Measurements from ENCODE around the gene NELFB.

NELFB gene

DNA sequence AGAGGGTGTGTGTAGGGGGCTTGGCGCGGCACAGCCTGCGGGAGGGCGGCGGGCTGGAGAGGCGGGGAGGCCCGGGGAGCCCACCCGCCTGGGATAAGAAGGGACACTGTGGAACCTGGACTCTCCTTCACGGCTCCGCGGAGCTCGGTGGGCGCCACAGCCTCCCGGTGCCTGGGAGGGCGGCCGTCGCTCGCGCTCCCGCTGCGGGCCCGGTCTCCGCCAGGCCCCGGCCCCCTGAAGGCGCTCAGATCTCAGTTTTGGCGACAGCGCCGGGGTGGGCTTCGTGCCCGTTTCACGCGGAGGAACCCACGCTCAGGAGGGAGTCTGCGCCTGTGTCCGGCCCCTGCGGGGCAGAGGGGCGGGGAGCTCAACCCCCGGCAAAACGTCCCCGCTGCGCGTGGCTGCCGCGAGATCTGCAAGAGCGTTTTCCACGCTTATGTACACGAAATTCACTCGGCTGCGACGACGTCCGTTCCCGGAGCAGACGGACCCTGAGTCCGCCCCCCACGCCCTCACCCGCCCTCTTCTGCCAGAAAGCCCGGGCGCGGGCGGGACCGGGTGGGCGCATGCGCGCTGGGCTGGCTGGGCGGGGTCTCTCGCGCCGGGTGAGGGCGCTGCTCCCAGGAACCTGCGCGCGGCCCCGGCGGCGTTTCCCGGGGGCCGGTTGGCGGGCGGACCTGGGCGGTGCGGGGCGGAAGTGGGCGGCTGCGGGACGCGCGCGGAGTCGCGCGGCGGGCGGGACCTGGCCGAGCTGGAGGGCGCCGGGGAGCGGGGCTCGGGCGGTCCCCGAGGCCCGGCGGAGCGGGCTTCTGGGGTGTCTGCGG, at the start of gene NELFB:
TSS of gene NELFB (plus strand) at position 704 of the 824 bp plus-strand sequence.
- DNase-seq, result peak; percentile 99

DNA sequence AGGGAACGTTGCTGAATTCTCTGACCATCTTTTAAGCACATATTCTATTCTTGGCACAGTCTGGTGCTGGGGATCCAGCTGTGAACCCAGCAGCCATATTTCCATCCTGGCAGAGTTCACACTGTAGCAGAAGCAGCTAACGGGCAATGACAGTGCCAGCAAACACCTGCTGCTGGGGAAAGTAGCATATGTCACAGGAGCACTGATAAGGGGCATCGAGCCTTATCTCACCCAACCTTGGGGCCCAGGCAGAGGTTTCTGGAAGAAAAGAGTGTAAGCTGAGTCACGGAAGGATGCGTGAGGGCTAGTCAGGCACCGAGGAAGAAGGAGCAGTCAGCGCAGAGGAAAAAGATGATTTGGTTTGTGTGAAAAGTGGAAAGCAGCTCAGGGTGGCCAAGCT, 48.5 kb upstream of the NELFB start:
- no peak for DNase-seq

DNA sequence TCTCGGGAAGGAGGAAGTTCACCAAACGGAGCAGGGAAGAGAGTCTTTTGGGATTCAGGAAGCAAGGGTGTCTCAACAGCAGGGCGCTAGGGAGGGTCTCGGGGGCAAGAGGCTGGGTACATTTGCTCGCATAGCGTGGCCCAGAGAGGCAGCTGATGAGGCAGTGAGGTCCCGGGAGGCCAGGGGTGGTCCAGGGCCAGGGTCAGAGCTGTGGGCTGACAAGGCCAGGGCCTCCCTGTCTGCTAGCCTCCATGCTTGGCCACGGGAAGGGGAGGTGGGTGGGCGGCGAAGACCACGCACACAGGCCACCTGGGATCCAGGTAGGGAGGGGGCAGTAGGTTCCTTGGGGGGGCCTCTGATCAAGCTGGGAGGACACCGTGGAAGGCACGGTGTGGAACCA, 43.6 kb upstream of the NELFB start:
- no peak for DNase-seq

DNA sequence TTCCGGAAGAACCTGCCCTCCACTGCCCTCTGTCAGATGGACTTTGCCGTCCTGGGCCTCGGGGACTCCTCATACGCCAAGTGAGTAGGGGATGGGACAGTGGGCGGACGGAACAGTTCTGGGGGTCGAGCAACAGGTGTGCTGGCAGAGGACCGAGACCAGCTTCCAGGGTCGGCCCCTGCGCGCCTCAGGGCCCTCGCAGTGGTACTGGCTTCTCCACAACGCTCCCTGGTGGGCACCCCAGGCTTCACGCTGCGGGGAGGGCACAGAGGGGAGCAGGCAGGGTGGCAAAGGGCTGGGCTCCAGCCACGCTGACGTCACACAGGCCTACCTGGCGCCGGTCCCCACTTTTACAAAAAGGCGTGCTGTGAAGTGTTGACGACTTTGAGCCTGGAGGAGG, 42.6 kb upstream of the NELFB start:
- no peak for DNase-seq

DNA sequence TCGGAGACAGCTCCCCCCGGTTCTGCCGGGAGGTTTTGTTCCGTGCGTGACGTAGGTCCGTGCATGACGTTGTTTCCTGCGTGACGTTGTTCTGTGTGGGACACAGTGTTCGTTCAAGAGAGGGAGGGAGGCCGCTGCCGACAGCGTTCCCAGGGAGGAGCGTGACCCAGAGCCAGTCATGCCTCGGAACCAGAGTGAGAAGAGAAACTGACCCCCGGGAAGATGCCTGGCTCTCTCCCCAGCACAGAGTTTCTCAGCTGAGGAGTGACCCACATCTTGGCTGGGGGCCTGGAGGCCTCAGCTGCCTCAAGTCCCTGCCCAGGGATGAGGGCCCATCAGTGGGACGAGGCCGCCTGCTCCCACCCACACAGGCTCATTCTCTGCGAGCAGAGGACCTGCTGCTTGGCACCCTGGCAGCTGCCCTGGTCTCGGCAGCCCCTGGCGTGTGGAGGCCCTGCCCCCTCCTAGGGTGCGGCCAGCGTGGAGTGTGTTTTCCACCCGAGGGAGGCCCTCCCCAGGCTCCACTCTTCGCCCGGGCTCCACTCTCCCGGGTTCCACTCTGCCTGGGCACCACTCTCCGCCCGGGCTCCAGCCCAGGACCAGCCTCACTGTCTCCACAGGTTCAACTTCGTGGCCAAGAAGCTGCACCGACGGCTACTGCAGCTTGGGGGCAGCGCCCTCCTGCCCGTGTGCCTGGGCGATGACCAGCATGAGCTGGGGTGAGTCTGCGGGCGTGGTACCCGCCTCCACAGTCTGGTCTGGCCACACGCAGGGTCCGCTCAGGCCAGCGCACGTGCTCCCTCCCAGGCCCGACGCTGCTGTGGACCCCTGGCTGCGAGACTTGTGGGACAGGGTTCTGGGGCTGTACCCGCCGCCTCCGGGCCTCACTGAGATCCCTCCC, 41.7 kb upstream of the NELFB start:
- DNase-seq, result no peak

DNA sequence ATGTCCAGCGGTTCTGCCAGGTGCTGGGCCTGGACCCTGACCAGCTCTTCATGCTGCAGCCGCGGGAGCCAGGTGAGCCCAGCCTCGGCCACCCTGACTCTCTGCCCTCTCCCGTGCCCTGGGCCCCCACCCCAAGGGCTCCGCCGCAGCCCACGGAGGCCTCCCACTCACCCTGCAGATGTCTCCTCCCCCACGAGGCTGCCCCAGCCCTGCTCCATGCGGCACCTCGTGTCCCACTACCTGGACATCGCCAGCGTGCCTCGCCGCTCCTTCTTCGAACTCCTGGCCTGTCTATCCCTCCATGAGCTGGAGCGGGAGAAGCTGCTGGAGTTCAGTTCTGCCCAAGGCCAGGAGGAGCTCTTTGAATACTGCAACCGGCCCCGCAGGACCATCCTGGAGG, 40.5 kb upstream of the NELFB start:
- no peak for DNase-seq

DNA sequence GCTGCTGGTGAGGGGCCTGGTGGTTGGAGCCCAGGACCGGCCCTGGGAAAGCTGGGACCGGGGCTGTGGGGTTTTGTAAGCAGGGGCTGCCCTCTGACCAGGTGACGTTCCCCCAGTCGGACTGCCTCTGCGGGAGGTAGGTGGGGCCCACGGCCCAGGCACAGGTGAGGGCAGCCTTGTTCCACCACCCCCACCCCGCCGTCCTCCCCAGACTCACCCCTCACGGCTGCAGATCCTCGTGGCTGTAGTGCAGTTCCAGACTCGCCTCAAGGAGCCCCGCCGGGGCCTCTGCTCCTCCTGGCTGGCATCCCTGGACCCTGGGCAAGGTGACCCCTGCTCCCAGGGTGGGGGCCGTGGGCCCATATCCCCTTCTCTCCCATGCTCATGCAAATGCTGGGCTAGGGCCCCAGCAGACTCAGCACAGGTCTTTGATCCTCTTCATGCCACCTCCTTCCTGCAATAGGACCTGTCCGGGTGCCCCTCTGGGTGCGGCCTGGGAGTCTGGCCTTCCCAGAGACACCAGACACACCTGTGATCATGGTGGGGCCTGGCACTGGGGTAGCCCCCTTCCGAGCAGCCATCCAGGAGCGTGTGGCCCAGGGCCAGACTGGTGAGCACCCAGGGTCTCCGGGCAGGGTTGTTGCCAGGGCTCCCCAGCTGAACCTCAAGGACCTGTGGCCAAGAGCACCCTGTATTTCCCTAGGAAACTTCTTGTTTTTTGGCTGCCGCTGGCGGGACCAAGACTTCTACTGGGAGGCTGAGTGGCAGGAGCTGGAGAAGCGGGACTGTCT, 39.7 kb upstream of the NELFB start:
- no peak for DNase-seq

DNA sequence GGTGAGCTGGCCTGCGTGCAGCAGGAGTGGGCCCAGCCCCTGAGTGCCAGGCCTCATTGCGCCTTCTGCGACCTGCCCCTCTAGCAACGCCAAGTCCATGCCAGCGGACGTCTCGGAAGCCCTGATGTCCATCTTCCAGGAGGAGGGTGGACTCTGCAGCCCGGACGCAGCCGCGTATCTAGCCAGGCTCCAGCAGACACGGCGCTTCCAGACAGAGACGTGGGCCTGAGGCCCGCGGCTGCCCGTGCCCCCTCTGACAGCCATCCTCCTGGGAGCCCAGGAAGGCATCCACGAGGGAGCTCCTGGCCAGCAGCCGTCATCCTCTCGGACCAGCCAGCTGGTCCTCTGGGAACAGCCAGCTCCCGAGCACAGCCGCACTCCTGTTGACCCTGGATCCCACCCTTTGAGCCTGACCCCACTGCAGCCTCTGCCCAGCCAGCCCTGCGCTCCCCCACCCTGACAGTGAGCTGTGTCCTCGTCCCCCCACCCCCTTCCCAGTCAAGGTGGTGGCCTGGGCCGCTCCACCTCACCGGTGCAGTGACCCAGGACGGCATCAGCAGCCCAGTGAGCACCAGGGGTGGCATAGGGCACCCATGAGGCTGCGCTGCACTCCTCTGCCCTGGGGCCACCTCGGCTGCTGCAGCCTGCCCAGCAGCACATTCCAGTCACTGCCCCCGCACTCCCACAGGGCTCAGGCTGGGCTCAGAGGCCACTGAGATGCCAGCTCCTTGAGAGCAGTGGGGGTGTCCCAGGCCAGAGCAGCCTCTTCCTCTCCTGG, 38.8 kb upstream of the NELFB start:
- no peak for DNase-seq

DNA sequence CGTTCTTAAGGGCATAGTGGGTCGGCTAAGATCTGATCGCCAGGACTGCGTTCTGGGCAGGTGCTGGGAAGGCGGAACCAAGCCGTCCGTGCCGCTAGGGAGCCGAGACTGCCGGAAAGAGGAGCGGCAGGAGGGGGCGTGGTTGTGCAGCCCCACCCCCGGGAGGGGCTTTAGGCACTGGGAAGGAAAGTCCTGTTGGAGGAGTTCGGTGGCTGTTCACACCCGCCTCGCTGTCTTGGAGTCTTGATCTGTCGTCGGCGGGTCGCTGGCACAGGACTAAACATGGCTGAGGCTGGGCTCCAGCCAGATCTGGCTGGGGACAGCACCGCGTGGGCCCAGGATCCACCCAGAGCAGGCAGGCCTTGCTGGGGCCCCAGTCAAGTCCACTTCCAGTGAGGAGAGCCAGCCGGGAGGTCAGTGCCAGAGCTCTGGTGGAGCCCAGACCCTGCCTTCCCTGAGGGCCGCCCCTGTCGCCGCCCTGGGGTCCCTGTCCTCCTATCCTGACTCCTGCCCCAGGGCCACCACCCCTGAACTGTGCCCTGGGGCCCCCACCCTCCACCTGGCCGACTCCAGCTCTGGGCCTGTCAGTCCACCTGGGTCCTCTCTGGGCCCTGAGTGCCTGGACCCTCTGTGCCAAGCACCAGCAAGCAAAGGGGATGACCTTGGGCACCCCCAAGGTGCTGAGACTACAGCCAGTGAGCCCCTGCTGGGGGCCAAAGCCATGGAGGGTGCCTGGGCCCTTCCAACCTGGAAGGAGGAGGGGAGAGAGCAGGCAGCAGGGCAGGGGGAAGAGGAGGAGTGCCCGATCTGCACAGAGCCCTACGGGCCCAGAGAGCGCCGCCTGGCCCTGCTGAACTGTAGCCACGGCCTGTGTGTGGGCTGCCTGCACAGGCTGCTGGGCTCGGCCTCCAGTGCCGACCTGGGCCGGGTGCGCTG, 37.6 kb upstream of the NELFB start:
- no peak for DNase-seq

DNA sequence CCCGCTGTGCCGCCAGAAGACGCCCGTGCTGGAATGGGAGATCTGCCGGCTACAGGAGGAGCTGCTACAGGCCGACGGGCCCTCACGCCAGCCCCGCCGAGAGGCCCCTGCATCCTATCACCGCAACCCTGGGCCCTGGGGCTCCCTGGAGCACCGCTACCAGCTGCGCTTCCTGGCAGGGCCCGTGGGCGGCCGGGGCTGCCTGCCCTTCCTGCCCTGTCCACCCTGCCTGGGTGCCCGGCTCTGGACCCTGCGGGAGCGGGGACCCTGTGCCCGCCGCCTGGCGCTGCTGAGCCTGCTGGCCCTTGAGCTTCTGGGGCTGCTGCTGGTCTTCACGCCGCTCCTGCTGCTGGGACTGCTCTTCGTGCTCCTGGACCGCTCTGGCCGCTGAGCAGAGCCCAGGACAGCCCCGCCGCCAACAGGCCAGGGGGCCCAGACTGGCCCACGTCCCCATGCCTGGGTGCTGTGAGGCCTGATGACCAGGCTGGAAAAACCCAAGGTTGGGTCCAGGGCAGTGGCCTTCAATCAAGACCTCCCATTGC, 36.8 kb upstream of the NELFB start:
- no peak for DNase-seq

DNA sequence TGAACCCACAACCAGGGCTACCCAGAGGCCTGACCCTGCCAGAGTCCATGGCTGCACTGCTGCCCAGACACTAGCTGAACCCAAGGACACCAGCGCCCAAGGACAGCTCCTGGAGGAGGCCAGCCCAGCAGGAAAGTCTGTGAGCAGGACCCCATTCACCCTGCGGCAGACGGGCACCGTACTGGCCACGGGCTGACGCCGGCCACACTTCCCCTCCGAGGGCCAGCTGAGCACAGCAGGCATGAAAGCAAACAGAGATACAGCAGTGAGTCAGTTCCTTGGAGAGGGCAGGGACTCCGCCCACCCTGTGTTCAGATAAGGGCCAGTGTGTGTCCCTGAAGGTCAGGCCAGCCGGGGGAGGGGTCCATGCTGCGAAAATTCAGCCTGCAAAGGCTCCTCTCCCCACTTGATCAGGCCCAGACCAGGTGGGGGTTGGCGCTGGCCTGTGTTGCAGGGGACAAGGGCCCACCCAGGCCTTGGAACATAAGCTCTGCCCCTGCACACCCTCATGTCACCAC, 36.3 kb upstream of the NELFB start:
- no peak for DNase-seq

DNA sequence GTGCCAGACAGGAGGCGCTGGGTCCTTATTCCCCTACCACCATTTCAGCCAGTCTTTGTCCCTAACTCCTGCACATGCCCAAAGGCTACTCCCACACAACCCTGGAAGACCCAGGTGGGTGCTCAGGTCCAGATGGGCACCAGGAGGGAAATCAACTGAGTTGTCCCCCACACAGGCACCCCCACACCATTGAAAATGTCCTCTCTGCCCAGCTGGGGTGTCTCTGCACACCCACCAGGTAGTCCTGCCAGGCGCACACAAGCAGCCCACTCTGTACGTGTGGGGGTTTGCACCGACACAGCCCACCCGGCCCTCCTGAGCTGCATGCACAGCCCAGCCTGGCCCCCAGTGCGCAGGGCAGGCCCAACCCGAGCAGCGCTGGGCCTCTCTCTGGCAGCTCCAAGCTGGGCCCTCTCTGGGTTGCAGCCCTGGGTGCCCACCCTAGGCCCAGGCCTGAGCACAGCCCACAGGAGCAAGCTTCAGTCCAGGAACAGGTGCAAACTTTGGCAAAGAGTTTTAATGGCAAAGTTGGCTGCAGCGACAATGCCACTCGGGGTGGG, 35.3 kb upstream of the NELFB start:
- DNase-seq, result no peak

DNA sequence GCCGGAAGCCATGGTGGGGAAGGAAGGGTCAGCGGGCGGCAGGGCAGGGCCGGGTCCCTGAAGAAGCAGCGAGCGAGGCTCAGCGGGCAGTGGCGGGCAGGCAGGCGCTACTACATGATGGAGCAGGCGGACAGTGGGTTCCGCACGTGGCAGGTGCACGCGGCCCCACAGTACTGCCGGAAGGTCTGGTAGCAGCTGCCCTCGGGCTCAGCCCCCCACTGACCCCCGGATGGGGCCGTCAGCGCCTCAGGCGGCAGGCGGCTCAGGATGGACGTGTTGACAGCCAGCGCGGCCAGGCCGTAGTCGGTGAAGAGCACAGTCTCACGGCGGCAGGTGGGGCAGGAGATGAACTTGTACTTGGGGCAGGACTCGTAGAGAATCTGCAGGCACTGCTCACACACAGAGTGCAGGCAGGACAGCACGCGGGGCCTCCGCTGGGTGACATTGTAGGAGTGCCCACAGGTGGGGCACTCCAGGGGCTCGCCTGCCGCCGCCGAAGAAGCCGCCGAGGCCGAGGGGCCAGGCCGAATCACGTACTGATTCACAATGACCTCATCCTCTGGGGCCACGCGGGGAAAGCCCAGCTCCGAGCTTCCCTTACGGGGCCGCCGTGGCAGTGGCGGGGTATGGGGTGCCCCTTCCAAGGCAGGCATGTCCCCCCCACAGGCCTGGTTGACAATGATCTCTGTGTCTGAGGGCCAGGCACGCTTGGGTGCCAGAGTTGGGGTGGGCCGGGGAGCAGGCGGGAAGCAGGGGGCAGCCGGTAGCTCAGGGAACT, 34.6 kb upstream of the NELFB start:
- no peak for DNase-seq

DNA sequence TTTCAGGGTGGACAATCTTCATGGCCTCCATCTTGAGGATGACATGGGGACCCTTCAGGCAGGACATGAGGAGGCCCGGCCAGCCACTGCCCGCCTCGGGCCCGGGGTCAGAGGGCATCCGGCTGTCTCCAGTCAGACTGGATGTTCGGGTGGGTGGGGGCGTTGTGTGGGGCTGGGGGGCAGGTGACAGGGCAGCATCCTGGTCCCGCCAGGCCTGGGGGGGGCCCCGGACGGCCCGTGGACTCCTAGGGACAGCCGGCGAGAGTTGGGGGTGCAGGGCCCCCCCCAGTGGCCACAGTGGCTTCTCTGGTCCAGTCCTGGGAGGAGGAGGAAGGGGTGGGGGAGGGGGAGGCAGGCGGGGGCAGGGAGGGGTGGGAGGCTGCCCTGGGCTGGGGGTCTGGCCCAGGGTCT, 34.0 kb upstream of the NELFB start:
- DNase-seq, result no peak

DNA sequence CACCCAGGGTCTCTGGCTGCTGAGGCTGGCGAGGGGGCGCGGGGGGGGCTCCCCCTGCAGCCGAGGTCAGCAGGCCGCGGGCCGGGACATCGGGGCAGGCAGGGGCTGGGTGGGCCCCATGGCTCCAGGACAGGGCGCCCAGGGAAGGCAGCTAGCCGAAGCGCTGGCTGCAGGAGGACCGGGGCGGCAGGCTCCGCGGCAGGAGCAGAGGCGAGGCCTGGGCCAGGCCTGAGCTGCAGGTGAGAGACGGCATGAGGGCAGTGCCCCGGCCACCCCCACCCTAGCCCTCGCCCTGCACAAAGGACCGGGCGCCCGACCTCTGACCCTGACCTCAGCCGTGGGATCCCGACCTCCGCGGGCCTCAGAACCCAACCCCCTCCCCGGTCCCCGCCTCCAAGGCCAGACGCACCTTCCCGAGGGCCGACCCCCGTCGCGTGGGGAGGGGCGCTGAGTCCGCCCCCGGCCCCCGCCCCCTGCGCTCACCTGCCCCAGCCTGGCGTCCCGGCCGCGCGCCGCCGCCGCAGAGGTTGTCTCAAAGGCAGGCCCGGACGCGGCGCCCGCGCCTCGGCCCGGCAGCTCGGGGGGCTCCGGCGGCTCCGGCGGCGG, 33.5 kb upstream of the NELFB start:
- DNase-seq, result no peak

DNA sequence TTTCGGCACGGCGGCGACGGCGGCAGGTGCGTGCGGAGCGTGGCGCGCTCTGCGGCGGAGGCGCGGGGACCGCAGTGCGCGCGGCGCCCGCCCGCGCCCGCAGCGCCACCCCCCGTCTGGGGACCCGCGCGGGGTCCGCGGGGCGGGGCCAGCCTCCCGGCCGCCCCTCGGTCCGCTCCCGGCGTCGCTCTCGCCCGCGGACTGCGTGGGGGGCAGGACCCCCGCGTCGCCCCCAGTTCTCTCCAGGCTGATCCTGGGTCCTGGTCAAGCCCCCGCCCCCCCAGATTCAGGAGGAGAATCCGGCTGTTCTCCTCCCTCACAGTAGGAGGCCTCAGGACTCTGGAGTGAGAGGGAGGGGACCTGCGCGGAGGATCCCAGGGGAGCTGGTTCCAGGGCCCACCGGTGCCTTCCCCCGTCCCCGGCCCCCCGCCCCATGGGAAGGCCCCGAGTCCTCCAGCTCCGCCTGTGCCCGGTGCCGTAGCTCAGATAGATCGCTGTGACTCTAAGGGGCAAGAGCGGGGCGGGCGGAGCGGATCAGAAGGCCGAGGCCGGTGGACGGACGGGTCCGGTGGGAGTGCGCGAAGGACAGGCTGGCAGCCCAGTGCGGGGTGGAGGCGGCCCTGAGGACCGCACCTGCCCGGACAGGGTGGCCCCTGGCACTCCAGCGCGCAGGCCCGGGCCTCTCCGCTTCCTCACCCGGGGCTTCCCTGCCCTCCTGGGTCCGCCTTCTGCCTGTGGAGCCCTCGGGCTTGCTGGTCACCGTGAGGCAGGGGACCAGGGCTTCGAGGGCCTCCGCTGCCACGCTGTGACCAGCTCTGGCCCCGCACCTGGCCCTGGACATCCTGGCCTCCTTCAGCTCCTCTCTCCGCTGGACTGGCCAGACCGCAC, 32.7 kb upstream of the NELFB start, which contains the start of gene RNF208:
TSS of gene RNF208 (minus strand) at position 51 of the 888 bp plus-strand sequence. CDS start 1,028 bp downstream, outside the sequence.
- no peak for DNase-seq

DNA sequence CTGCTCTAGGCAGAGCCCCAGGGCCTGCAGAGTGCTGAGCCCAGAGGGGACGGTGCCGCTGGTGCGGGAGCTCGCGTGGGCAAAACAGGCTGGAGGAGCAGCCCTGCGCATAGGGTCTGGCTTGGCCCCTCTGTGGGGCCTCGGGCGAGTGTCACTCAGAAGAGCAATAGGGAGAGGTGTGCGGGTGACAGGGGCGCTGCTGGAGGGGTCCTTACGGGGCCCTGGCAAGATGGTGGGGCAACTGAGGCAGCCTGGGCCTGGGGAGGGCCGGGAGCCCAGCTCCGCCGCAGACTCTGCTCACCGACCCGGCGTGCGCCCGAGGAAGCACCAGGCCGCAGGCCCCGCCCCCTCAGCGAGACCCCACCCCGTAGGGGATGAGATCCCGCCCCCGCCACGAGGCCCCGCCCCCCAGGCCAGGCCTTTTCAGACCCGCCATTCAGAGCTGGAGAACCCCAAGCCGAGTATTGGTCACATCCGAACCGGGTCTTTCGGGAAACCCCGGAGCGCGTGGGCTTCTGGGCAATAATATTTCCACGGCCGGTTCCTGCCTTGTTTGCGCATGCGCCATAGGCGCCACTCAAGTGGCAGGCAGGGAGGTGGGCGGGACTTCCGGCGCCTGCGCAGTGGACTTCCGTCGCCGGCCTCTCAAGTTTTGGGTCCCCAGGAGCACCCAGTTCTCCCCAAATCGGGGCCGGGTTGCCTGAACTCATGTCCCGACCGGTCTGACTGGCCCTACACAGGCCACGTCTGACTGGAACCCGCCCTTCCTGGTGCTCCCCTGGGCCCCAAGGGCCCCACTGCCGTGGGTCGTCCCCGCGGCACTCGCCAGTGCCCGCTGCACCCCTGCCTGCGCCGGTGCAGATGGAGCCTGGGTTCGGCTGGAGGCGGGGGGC, 31.8 kb upstream of the NELFB start:
- peak; percentile 99 for DNase-seq

Data from activated effector memory CD4-positive, alpha-beta T cell treated with anti-CD3 and anti-CD28 coated beads, Interleukin-2, amount 50 U/mL, for 16 hours (primary cell).